ENCODE data around the gene NEK2. TPM values are rescaled to one million over a fixed set of nuclear protein-coding genes. Genes with fewer than 3 reads are reported as not detected.

The NEK2 gene
- total and polyA plus RNA-seq, 8 donors, result 1.3 to 30.4 (median 15.4) TPM

DNA sequence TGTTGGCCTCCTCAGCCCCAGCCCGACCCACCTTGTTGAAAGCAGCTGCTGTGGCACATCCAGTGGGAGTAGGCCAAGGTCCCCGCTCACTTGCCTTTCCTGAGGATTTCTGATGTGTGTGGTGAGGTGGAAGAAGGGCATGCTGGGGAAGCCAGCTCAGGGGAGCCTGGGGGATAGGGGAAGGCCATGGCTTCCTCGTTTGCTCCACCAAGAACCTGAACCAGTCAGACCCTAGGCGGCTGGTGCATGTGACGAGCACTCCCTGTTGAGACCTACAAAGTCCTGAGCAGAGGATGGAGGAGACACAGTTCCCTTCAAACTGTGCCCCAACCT is 58.5 kb downstream of the NEK2 start:
- TF ChIP-seq, protein P1, sequence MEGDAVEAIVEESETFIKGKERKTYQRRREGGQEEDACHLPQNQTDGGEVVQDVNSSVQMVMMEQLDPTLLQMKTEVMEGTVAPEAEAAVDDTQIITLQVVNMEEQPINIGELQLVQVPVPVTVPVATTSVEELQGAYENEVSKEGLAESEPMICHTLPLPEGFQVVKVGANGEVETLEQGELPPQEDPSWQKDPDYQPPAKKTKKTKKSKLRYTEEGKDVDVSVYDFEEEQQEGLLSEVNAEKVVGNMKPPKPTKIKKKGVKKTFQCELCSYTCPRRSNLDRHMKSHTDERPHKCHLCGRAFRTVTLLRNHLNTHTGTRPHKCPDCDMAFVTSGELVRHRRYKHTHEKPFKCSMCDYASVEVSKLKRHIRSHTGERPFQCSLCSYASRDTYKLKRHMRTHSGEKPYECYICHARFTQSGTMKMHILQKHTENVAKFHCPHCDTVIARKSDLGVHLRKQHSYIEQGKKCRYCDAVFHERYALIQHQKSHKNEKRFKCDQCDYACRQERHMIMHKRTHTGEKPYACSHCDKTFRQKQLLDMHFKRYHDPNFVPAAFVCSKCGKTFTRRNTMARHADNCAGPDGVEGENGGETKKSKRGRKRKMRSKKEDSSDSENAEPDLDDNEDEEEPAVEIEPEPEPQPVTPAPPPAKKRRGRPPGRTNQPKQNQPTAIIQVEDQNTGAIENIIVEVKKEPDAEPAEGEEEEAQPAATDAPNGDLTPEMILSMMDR (IDR thresholded peaks at IDR 0.05), result no peak
- H3K27ac ChIP-seq, result no peak overlapping the region
- ATAC-seq, result no peak

DNA sequence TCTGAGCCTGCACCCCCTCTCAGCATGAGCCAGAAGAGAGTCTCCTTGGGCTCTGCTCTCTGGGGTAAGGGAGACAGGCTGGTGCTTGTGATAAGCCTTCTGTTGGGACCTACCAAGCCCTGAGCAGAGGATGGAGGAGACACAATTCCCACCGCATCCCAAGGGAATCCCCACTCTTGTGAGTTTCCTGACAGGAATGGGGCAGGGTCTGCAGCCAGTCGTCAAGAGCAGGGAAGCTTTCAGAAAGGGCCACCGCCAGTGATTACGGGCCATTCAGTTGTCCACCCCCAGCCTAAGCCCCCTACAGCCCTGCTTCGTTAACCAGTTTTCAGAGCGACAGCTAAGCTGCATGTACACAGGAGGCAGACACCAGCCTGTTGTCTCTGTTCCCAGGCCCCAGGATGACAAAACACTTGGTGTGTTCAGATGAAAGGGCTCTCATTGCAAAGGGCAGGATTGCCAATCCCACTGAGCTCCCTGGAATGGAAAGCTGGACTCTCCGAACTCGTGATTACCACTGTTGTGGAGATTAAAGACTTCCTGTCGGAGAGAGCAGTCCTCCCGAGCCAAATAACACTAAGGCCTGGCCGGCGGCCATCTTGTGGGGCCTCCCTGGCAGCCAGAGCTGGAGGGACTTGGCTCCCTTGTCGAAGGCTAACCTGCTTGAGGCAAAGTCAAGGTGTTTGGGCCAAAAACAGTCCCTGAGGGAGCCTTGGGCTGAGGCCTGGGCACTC is 59.0 kb downstream of the NEK2 start:
- no peaks in the 10 kb centered on the region for H3K27me3 ChIP-seq
- H3K9me3 ChIP-seq, result no peaks in the 10 kb centered on the region
- ATAC-seq (no peak), DNase-seq (peak in 2 of 4 donors; percentile 59 to 83)
- no peak overlapping the region for H3K27ac ChIP-seq
- H3K4me3 ChIP-seq, result no peak overlapping the region
- intact Hi-C loops (cut with DNase I), result no loop called here
- H3K36me3 ChIP-seq, result no peaks in the 10 kb centered on the region
- peaks cover 0 to 30% of the 10 kb centered on the region in 2 donors for H3K4me1 ChIP-seq
- TF ChIP-seq, protein P1 (IDR thresholded peaks at IDR 0.05), result no peak

More for the DNA sequence above, 58.5 kb downstream of the NEK2 start:
- DNase-seq, result no peak
- intact Hi-C loops (cut with DNase I), result no loop called here
- no peaks in the 10 kb centered on the region for H3K27me3 ChIP-seq
- H3K9me3 ChIP-seq, result no peaks in the 10 kb centered on the region
- peaks cover 0 to 24% of the 10 kb centered on the region in 2 donors for H3K4me1 ChIP-seq
- no peaks in the 10 kb centered on the region for H3K36me3 ChIP-seq
- no peak overlapping the region for H3K4me3 ChIP-seq

DNA sequence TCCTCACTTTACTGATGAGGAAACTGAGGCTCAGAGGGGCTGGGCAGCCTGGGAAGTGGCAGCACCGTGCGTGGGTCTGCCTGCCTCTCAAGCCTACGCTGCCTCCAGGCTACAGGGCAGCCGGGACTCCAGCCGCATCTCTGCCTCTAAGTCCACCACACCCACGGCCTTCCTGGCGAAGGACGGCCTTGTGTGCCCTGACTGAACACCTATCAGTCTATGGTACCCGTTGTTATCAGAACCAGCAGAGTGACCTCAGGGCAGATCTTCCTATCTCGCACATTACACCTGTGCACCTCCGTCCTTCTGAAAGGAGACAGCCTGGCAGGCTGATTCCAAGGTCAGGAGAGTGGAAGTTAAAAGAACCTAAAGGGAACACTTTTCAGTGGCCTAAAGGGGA is 60.8 kb downstream of the NEK2 start:
- H3K4me1 ChIP-seq, result peaks cover 0 to 43% of the 10 kb centered on the region in 2 donors
- no peaks in the 10 kb centered on the region for H3K36me3 ChIP-seq
- TF ChIP-seq, protein P1 (IDR thresholded peaks at IDR 0.05), result no peak
- H3K27ac ChIP-seq, result no peak overlapping the region
- no peaks in the 10 kb centered on the region for H3K9me3 ChIP-seq
- no peak for DNase-seq
- no peak for ATAC-seq
- H3K4me3 ChIP-seq, result no peak overlapping the region
- no peaks in the 10 kb centered on the region for H3K27me3 ChIP-seq
- intact Hi-C loops (cut with DNase I), result no loop called here

DNA sequence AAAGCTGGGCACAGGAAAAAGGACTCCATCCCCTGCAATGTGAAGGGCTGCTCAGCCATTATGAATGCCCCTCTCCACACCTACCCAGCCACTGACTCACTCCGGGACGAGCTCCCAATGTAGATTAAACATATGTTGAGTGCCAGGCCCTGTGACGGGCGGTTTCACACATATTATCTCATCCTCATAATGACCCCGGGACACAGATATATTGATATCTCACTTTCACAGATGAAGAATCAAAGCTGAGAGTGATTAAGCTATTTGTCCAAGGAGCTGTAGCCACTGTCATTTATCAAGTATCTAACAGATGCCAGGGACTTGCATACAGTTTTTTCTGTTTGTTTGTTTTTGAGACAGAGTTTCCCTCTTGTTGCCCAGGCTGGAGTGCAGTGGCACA is 61.5 kb downstream of the NEK2 start:
- ATAC-seq, result no peak
- no peak for DNase-seq
- intact Hi-C loops (cut with DNase I), result no loop called here
- TF ChIP-seq, protein P1 (IDR thresholded peaks at IDR 0.05), result no peak
- no peaks in the 10 kb centered on the region for H3K9me3 ChIP-seq
- peak overlapping the region in 1 of 2 donors; percentile 81 for H3K27ac ChIP-seq
- no peak overlapping the region for H3K4me3 ChIP-seq
- H3K27me3 ChIP-seq, result no peaks in the 10 kb centered on the region
- no peaks in the 10 kb centered on the region for H3K36me3 ChIP-seq
- peaks cover 0 to 43% of the 10 kb centered on the region in 2 donors for H3K4me1 ChIP-seq

DNA sequence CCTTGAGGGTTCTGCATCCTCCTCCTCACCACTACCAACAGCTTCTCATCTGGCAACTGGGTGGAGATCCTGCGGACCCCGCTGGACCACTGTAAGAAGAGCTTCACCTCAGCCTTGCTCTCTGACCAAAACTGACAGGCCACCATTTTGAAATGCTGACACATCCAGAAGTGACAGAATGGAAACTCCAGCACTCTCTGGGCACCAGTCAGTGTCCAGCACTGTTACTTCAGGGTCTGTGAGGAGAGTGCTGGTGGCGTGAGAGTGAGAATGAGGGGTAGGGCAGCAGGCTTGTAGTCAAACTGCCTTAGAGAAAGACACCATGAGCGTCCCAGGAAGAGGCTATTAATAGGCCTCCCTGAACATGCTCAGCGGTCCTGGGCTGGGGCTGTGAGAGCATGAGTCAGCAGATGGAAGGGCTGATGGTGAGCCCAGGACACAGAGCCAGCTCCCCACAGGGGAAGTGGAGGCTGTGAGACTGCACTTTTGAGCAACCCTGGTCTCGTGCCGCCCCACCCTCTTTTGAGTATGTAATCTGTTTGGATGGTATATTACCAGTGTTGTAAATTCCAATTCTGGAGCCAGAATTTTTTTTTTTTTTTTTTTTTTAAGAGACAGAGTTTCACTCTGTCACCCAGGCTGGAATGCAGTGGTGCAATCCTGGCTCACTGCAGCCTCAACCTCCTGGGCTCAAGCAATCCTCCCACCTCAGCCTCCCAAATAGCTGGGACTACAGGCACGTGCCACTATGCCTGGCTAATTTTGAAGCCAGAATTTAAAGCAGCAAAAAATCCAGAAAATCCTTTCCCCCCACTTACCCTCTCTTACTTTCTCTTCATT is 62.1 kb downstream of the NEK2 start:
- intact Hi-C loops (cut with DNase I), result no loop called here
- DNase-seq (peak in 2 of 4 donors; percentile 92 to 93), ATAC-seq (peak; percentile 92)
- peaks cover 0 to 46% of the 10 kb centered on the region in 2 donors for H3K4me1 ChIP-seq
- peak overlapping the region; percentile 53 to 81 for H3K27ac ChIP-seq
- H3K4me3 ChIP-seq, result no peak overlapping the region
- H3K27me3 ChIP-seq, result no peaks in the 10 kb centered on the region
- TF ChIP-seq, protein P1 (IDR thresholded peaks at IDR 0.05), result no peak
- no peaks in the 10 kb centered on the region for H3K36me3 ChIP-seq
- no peaks in the 10 kb centered on the region for H3K9me3 ChIP-seq
